GM19099 (cell line): ENCODE results near the gene CTBP2.

ENCODE experiments used
- POLR2A ChIP-seq: IDR thresholded peaks from 3 replicates; pipeline ENCODE4 v1.6.1; 2011; ENCODE audit warnings: low read depth; ENCODE audit not compliant: insufficient read length; ENCODE audit errors: extremely low read depth

Gene CTBP2

GRCh38 chr10:124941823-124942222, 218.5 kb downstream of the CTBP2 start, which contains the start of gene ZRANB1:
Gene ZRANB1, plus strand, starts transcription at chr10:124942123. Its CDS starts 371 bp downstream, at chr10:124942494.
- no peak for TF ChIP-seq POLR2A

- TF ChIP-seq POLR2A = no peak
Measured at GRCh38 chr10:124939290-124939689, 221.1 kb downstream of the CTBP2 start.

GRCh38 chr10:124936813-124937212, 223.6 kb downstream of the CTBP2 start:
- no peak for TF ChIP-seq POLR2A

- TF ChIP-seq POLR2A = no peak
Measured at GRCh38 chr10:124935946-124936345, 224.4 kb downstream of the CTBP2 start.
